Cortex of kidney (tissue), 1 donor: Measurements from ENCODE around the gene ATOSB.

Experiments
- DNase-seq: peaks from one replicate; lab custom pipeline; 2025; lab: John Stamatoyannopoulos, UW

ATOSB gene

GRCh38 chr9:35079426-35080341, 36.0 kb downstream of the ATOSB start, which contains the start of gene FANCG:
Gene FANCG, minus strand, starts transcription at chr9:35079942. Its CDS starts 418 bp downstream, at chr9:35079524.
- no peak for DNase-seq

GRCh38 chr9:35079041-35079425, 36.6 kb downstream of the ATOSB start:
- no peak for DNase-seq

GRCh38 chr9:35078066-35078465, 37.6 kb downstream of the ATOSB start:
- DNase-seq: no peak

- no peak for DNase-seq
These were observed 38.8 kb downstream of the ATOSB start for GRCh38 chr9:35076848-35077247.

GRCh38 chr9:35075358-35075757, 40.3 kb downstream of the ATOSB start:
- no peak for DNase-seq

GRCh38 chr9:35074791-35075190, 40.9 kb downstream of the ATOSB start:
- no peak for DNase-seq

GRCh38 chr9:35074141-35074540, 41.5 kb downstream of the ATOSB start:
- no peak for DNase-seq

- DNase-seq: no peak
These were observed 42.4 kb downstream of the ATOSB start for GRCh38 chr9:35073279-35073612.

GRCh38 chr9:35072461-35073278, 43.0 kb downstream of the ATOSB start, which contains the start of gene VCP:
Gene VCP, minus strand, starts transcription at chr9:35072625. Its CDS starts 272 bp downstream, at chr9:35072353.
- peak; percentile 62 for DNase-seq

GRCh38 chr9:35071814-35072460, 43.7 kb downstream of the ATOSB start:
- no peak for DNase-seq

GRCh38 chr9:35070823-35071813, 44.5 kb downstream of the ATOSB start:
- no peak for DNase-seq

- no peak for DNase-seq
These were observed 46.6 kb downstream of the ATOSB start for GRCh38 chr9:35069020-35069419.

GRCh38 chr9:35067056-35067455, 48.6 kb downstream of the ATOSB start:
- no peak for DNase-seq

- DNase-seq: no peak
These were observed 55.0 kb downstream of the ATOSB start for GRCh38 chr9:35060548-35061207.

GRCh38 chr9:35059438-35059837, 56.2 kb downstream of the ATOSB start:
- DNase-seq: no peak

- no peak for DNase-seq
These were observed 58.4 kb downstream of the ATOSB start for GRCh38 chr9:35057271-35057620.

- DNase-seq: no peak
These were observed 58.9 kb downstream of the ATOSB start for GRCh38 chr9:35056571-35057270.

- no peak for DNase-seq
These were observed 60.6 kb downstream of the ATOSB start for GRCh38 chr9:35054871-35055644.

- no peak for DNase-seq
These were observed 61.4 kb downstream of the ATOSB start for GRCh38 chr9:35054185-35054835.
